ENCODE measurements around the gene GALNT16. TPM values are rescaled to one million over a fixed set of nuclear protein-coding genes. Genes with fewer than 3 reads are reported as not detected.

GALNT16 gene
- total and polyA plus RNA-seq, 2 of the 8 experiments (the other 6 are each of a cell fraction or from before 2014, with no cell fraction given), result 5.4 to 6.3 TPM

DNA sequence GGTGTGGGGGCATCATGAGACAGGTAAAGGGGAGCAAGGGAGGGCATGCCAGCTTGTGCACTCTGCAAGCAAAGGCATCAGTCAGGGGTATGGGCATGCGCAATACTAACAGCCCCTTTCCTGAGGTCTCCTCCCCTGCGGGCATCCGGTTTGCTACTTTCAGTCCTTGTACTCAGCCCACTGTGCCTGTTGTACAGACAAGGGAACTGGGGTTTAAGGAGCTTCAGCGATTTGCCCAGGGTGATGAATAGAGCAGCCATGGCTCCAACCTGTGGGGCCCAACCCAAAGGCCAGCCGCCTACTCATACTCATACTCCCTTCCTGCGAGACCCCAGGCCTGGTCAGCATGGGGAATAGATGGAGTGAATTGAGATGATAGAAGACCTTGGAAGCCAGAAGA is 66.7 kb downstream of the GALNT16 start:
- no peak overlapping the region for H3K14ac ChIP-seq (ENCODE audit: insufficient read length)
- no peaks in the 10 kb centered on the region for H3K36me3 ChIP-seq (ENCODE audit: control insufficient read depth in 2 of 4, insufficient read depth in 4 of 4, low read length in 3 of 4)
- H2BK20ac ChIP-seq (ENCODE audit: low read length), result no peak overlapping the region
- no peak overlapping the region for H3K56ac ChIP-seq (replicated peaks; ENCODE audit: insufficient read length, low read depth, low read length)
- no peak overlapping the region for H3K27ac ChIP-seq (ENCODE audit: low read depth, low read length)
- no peaks in the 10 kb centered on the region for H3K23me2 ChIP-seq (ENCODE audit: low read depth, low read length)
- H2BK5ac ChIP-seq (ENCODE audit: low read depth, low read length), result no peak overlapping the region
- CTCF ChIA-PET (ENCODE audit: partially characterized antibody), result interaction anchor here (0.8 to 5.5 kb wide), 14 partner anchors 8 to 173 kb away, joined by 3 to 34 read pairs (median 6); no protein-coding TSS in a partner anchor
- no peaks in the 10 kb centered on the region for H3K27me3 ChIP-seq (replicated peaks in 1 of 4; ENCODE audit: control insufficient read depth in 3 of 4, extremely low read depth in 1 of 4, insufficient read depth in 3 of 4, low read length in 3 of 4)
- H3K4me2 ChIP-seq (ENCODE audit: insufficient read depth in 1 of 2, low read depth in 2 of 2, low read length in 2 of 2), result no peak overlapping the region
- H3K79me2 ChIP-seq (ENCODE audit: control insufficient read depth in 1 of 2, insufficient read depth in 2 of 2, low read length in 2 of 2), result no peaks in the 10 kb centered on the region
- H3K4me3 ChIP-seq (ENCODE audit: extremely low read depth in 1 of 4, insufficient read depth in 2 of 4, low read depth in 3 of 4, low read length in 4 of 4), result no peak overlapping the region
- H2BK120ac ChIP-seq (replicated peaks; ENCODE audit: low read depth, low read length), result no peak overlapping the region
- no peak overlapping the region for H2BK15ac ChIP-seq (ENCODE audit: low read length)
- H3K4ac ChIP-seq (replicated peaks; ENCODE audit: insufficient read length, low read depth, low read length), result no peak overlapping the region
- no peaks in the 10 kb centered on the region for H4K20me1 ChIP-seq (replicated peaks in 1 of 2; ENCODE audit: control insufficient read depth in 1 of 2, insufficient read depth in 2 of 2, low read length in 2 of 2)
- no peak overlapping the region for H3K18ac ChIP-seq (ENCODE audit: extremely low read depth, low read length)
- no peak overlapping the region for H3K9ac ChIP-seq (replicated peaks in 1 of 4; ENCODE audit: extremely low read depth in 1 of 4, low read depth in 3 of 4, low read length in 3 of 4)
- no peaks in the 10 kb centered on the region for H3K9me3 ChIP-seq (ENCODE audit: insufficient read depth in 2 of 2, low read depth in 1 of 2, low read length in 1 of 2)
- no peak overlapping the region for H2AFZ ChIP-seq (ENCODE audit: low read length)
- no peaks in the 10 kb centered on the region for H3K79me1 ChIP-seq (ENCODE audit: low read depth, low read length)
- H4K8ac ChIP-seq (ENCODE audit: extremely low read depth, insufficient read depth, low read length), result no peak overlapping the region
- no peak overlapping the region for H4K91ac ChIP-seq (replicated peaks; ENCODE audit: insufficient read length, low read length)
- DNase-seq (ENCODE audit: low read depth in 1 of 2, low spot score in 2 of 2) (no peak), FAIRE-seq (no peak)
- no peak overlapping the region for H3K23ac ChIP-seq (ENCODE audit: insufficient read length)
- peaks cover 0 to 15% (median 6%) of the 10 kb centered on the region in 4 experiments; a peak in 6 of 7 replicates for H3K4me1 ChIP-seq (replicated peaks in 1 of 4; ENCODE audit: control insufficient read depth in 3 of 4, insufficient read depth in 4 of 4, low read length in 3 of 4)
- POLR2A ChIA-PET (ENCODE audit: partially characterized antibody), result no interaction called here
- H2AK5ac ChIP-seq (ENCODE audit: low read depth, low read length), result no peak overlapping the region
- no peak overlapping the region for H4K5ac ChIP-seq (ENCODE audit: insufficient read length, low read depth, low read length)
- no peak overlapping the region for H2BK12ac ChIP-seq (ENCODE audit: low read depth, low read length)
- 65% methylated on average over 6 of the region's 6 CpGs; no CpG with 5 or more reads in 1 of the 2 experiments for WGBS, 2 experiments (ENCODE audit: extremely low coverage in 1 of 2, insufficient coverage in 1 of 2, insufficient read length in 1 of 2, insufficient replicate concordance in 2 of 2, low coverage in 1 of 2, low lambda C conversion rate in 2 of 2, missing lambda C conversion rate in 1 of 2)
- TF ChIP-seq BCL11A (IDR thresholded peaks at IDR 0.05; ENCODE audit: low read depth in 2 of 2, low read length in 2 of 2), result no peak

Data from H1 (cell line).